Hepatocyte (in vitro differentiated cells): ENCODE data around the gene SLC26A11.

ENCODE experiments used
- CTCF ChIP-seq: fragments of 200-600 bp; sonication (generic); IDR thresholded peaks from 2 replicates; pipeline ENCODE4 v1.5.1; 2016; ENCODE audit warnings: antibody characterized with exemption, mild to moderate bottlenecking; ENCODE audit not compliant: poor library complexity
- EZH2 ChIP-seq: fragments of 200-600 bp; sonication (generic); IDR thresholded peaks from 2 replicates; pipeline ENCODE4 v1.6.1; 2016; ENCODE audit warnings: antibody characterized with exemption, mild to moderate bottlenecking, borderline replicate concordance
- EZH2phosphoT487 ChIP-seq: fragments of 200-600 bp; sonication (generic); IDR thresholded peaks from one replicate; pipeline ENCODE4 v1.6.1; 2018; ENCODE audit warnings: antibody characterized with exemption, mild to moderate bottlenecking, low read depth, moderate library complexity; ENCODE audit not compliant: unreplicated experiment, severe bottlenecking

GRCh38 chr17:80264205-80265075 is 44.2 kb downstream of the SLC26A11 start:
- TF ChIP-seq CTCF (no peak), EZH2 (no peak), EZH2phosphoT487 (no peak)
